Loucy (cell line): ENCODE results near the gene TMEM17.

Source experiments
- EZH2phosphoT487 ChIP-seq: fragments of 200-600 bp; IDR thresholded peaks from 2 replicates; pipeline ENCODE4 v1.6.1; 2018; ENCODE audit warnings: antibody characterized with exemption, mild to moderate bottlenecking, moderate library complexity, borderline replicate concordance
- TF ChIP-seq, protein P1 (sequence below): fragments of 200-600 bp; sonication (generic); conservative IDR thresholded peaks from 2 replicates; pipeline ENCODE4 v1.5.1; 2014; ENCODE audit warnings: mild to moderate bottlenecking, antibody characterized with exemption, low read length

- TF ChIP-seq, protein P1, sequence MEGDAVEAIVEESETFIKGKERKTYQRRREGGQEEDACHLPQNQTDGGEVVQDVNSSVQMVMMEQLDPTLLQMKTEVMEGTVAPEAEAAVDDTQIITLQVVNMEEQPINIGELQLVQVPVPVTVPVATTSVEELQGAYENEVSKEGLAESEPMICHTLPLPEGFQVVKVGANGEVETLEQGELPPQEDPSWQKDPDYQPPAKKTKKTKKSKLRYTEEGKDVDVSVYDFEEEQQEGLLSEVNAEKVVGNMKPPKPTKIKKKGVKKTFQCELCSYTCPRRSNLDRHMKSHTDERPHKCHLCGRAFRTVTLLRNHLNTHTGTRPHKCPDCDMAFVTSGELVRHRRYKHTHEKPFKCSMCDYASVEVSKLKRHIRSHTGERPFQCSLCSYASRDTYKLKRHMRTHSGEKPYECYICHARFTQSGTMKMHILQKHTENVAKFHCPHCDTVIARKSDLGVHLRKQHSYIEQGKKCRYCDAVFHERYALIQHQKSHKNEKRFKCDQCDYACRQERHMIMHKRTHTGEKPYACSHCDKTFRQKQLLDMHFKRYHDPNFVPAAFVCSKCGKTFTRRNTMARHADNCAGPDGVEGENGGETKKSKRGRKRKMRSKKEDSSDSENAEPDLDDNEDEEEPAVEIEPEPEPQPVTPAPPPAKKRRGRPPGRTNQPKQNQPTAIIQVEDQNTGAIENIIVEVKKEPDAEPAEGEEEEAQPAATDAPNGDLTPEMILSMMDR: no peak
- TF ChIP-seq EZH2phosphoT487: no peak
Observed at GRCh38 chr2:62550461-62550860, 44.5 kb upstream of the TMEM17 start.
